GM18517 (cell line): ENCODE measurements around the gene RBMS1.
A peak's percentile ranks its signal among the peaks of the same experiment; 100 is the strongest.
"Not testable (repeated sequence)": the region's sequence is repeated elsewhere in the genome, so short reads cannot be mapped to it uniquely, and the experiment has no call there.

ENCODE experiments used
- ATAC-seq: cut with Tn5 transposase; IDR thresholded peaks from one replicate; pipeline ENCODE4 v1.9.1; 2021; ENCODE audit warnings: mild to moderate bottlenecking, moderate library complexity; ENCODE audit not compliant: unreplicated experiment

The RBMS1 gene

DNA sequence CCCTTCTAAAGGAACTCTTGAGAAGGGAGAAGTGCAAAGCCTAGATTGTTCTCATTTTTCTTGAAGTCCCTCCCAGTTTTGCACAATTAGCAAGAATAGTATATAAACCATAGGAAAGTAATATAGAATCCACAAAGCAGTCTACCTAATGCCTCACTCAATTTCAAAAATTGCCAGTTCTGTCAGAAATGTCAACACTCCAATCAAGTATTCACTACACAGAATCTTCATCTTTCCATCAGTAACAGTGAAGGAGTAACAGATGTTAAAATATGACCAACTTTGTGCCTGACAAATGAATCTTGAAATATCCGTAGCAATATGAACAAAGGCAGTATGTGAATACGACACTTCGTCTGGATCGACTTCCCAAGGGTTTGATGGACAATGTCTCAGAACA, 56.3 kb downstream of the RBMS1 start:
- ATAC-seq: no peak

- ATAC-seq: no peak
Observed at GRCh38 chr2:160434254-160434948, 59.2 kb downstream of the RBMS1 start.

DNA sequence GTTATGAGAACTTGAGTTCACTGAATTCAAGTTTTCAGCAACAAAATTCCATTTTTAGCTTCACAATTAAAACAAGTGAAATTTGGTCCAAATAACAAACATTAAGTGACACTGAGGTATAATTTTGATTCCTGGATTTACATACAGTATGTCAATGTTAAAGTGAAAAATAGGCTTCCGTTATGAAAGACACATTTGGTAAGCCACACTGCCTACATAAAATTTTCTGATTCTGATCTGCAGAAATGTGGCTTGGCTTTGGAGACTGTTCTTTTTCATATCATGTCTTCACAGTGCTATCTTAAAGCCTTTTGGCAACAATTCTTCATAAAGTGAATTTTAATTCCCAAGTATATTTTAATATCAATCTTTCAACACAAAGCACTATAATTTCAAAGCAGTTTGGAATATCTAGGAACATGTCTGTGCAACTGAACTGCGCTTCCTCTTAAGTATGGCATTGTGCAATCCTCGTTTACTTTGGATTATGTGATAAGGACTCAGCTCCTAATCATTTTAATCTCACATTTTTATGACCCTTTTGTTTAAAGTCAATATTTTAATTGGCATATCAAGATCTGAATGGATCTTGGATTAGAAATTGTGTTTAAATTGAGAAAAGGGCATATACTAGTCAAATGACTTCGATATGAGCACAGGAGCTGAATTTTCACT, 60.0 kb downstream of the RBMS1 start:
- no peak for ATAC-seq

- no peak for ATAC-seq
Observed at GRCh38 chr2:160432633-160433032, 61.0 kb downstream of the RBMS1 start.

DNA sequence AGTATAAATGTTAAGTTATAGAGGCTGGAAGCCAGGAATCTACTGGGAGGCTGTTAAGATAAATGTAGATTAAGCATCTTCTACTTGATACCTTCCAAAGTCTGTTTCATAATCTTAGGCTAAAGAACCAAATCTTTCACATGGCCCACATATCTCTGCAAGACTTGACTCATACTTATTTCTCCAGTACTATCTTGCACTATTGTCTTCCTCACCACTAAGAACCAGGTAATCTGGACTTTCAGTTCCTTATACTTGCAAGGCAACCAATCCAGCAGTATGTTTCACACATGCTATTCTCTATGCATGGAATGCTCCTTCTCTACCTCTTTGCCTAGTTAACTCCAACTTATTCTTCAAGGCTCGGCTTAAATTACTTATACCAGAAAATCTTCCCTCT, 62.2 kb downstream of the RBMS1 start:
- ATAC-seq: peak; percentile 53

DNA sequence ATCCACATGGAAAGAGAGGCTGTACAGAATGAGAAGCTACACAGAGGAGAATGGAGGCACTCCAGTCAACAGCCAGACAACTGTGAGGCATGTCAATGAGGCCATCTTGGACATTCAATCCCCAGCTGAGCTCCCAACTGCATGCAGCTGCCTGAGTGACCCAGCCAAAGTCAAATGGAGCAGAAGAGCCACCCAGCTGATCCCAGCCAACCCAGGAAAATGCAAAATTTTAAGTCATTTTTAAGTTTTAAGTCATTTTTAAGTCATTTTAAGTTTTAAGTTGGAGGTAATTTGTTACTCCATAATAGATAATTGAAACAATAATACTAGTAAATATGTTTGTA, 63.6 kb downstream of the RBMS1 start:
- ATAC-seq: no peak

DNA sequence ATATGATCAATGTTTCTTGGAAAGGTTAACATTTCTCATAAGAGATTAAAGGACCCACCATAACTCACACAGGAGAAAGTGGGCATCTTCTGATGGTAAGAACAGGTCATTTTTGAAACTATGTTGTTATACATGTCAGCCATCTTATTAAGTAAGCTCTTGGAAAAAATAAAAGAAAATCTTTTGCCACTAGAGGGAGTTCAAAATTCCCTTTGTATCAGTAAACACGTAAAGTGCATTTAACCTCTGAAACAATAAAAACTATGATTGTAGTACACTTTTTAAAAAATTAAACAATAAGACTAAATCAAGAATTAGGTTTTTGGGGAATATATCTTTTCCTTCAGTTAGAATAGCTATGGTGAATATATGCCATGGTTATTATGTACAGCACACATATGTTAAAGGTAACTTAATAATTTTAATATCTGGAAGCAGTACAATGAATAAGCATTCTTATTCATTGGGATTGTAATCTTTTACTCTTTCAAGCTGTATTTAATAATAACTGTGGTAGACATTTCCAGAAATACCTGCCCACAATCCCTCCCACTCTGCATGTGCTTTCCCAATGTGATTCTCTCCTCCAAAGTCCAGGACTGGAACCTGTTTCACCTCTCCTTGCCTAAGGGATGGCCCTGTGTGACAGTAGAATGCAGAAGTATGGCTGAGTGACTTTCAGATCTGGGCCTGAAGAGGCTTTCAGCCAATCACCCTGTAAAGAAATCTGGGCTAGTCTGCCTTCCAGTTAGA, 64.2 kb downstream of the RBMS1 start:
- ATAC-seq: peak; percentile 32

DNA sequence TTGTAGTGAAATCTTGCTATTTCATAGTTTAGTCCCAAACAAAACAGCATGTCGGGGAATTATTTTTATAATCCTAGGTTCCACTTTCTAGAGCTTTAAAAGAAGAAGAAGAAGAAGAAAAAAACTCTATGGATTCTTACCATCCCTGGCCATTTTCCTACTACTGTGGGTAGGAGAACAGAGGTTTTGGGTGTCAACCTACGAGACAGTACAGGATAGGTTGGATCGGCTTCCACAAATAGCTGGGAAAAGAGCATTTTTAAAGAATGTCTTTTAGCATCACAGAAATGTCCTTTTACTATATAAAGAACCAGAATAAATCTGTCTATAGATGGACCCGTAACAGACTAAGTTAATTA, 65.2 kb downstream of the RBMS1 start:
- ATAC-seq: no peak

DNA sequence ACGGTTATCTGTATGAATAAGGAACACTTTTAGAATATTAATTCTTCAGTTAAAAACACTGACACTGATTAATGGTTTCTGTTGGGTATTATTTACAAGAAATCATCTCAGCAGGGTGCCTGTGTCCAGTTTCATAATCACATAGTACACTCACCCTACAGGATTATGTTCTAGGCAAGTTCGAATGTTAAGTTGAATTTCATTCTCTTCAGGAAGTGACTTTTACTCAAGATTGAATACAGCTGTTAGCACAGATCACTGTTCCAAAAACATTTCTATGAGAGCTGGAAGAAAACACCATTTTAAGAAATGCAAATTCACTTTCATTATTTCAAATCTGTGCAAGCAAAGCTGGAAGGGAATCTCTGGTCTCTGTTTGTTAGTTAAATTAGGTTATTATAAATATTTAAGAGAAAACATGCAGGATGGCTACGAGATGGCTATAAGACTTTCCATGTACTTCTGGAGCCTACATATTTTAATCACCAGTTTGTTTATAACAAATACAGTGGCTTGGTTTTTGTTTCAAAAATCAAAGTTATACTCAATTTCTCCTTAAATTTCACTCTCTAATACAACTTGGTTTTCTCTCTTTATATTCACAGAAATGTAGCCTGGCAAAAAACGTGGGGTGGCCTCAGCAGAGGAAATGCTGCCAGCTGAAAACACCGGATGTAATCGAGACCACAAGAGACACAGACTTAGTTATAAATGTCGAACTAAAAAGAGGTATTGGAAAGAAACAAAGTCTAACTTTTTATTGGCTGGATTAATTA, 65.8 kb downstream of the RBMS1 start:
- peak; percentile 65 for ATAC-seq

GRCh38 chr2:160426604-160427003, 67.0 kb downstream of the RBMS1 start:
- no peak for ATAC-seq

DNA sequence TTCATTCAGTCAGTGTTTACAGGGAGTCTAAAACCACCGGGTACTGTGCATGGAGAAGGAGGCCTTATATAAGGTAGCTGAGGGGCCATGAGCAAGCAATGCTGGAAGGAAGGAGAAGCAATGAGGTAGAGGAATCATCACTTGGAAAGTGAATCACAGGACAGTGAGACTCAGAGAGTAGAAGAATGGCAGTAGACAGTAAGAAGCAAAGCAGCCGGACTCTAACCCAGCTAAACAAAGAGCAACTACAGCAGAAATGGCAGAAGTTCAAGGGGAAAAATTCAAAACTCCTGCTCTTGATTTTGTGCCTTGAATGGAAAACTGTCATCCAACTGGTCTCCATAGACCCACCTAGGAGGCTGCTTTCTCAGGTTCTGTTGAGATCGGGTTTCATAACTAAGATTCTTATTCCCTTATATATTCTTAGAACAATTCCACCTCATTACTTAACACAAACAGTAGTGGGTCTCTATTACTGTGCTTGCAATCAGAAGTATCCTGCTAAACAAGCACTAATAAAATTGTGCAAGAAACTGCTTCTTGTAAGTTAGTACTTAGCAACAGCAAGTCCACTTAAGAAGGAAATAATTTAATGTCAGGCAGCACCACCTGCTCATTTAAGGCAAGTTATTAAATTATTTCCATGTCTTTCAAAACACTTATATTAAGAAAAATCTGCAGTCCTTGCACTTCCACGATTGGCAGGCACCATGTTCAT, 68.0 kb downstream of the RBMS1 start:
- ATAC-seq: no peak

DNA sequence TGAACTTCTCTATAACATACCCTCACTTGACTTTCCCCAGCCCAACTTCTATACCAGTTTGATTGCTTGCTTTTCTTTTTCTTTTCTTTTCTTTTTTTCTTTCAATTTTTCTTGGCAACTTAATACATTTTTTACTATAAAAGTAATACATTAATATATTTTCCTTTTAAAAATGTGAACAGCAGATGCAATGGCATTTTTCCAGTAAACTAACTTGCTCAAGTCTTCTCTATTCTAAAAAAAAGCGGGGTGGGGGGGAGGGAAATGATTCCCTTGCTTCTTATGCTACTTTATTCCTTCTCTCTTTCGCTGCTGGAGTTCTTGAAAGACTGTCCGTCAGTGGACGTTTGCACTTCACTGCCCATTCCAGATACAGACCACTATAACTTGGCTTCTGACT, 70.5 kb downstream of the RBMS1 start:
- no peak for ATAC-seq

DNA sequence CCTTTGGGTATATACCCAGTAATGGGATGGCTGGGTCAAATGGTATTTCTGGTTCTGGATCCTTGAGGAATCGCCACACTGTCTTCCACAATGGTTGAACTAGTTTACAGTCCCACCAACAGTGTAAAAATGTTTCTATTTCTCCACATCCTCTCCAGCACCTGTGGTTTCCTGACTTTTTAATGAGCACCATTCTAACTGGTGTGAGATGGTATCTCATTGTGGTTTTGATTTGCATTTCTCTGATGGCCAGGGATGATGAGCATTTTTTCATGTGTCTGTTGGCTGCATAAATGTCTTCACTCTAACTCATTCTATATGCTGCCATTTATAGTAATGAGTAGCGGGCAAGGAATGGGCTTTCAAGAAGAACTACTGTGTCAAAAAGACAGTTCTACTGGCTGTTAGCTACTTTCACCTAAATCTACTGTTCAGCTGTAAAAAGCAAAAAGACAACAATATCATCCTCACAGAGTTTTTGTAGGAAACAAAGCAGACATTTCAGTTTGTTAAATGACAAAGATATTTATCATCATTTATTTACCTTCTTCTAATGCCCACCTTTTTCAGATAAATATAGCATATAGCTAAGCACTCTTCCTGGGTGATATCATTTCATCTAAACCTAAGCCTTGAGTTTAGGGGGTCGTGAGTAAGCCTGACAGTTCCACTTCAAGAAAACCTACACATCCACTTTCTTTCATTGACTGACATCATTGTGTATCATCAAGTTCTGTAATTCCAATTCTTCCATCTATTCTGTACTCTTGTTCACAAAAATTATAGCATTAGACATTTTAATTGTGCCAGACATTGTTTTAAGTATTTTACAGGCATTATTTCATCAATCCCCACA, 71.7 kb downstream of the RBMS1 start:
- not testable (repeated sequence) for ATAC-seq

- no peak for ATAC-seq
Observed at GRCh38 chr2:160420711-160421110, 72.9 kb downstream of the RBMS1 start.

DNA sequence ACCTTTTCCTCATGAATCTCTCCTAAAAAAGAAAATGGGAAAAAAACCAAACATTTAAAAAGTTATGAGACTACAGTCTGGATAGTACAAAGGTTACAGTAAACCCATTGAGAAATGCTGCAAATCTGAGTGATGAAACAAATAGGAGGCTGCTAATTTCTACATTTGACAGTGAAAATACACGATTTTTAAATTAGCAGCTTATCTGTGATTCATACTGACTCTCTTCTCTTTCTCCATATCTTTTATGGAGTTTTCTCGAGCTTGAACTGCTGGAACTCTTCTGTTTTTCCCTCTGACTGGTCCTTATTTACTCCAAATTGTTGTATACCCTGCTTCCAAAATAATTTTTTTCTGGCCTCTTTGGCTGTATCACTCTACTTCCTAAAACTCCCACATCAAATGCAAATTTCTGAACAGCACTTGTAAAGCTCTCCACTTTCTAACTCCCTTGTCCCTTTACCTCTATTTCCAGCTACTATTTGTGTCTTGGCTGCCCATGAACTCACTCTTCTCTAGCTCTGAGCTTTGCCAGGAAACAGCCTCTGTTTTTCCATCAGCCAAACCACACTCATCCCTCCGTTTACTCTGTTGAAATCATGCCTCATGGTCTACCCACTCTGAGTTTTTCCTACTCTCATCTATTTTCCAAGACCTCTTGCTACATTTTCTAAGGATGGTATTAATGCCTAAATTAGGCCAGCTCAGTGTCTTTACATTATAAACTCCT, 73.7 kb downstream of the RBMS1 start:
- no peak for ATAC-seq

GRCh38 chr2:160418853-160419252, 74.8 kb downstream of the RBMS1 start:
- ATAC-seq: no peak

DNA sequence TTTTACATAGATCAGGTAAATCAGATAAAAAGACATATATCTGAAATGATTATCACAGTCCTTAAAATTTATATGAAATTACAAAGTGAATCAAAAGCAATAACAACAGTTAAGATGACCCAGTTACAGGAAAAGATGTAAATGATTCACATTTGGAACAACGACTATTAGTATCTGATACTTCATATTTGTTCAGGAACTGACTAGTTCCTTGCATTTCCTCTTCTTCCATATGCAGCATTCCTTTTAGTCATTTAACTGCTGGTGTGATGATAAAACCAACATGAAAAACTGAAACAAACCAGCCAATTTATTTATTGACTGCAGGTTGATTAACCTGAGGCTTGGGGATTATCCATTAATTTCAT, 75.2 kb downstream of the RBMS1 start:
- ATAC-seq: no peak

DNA sequence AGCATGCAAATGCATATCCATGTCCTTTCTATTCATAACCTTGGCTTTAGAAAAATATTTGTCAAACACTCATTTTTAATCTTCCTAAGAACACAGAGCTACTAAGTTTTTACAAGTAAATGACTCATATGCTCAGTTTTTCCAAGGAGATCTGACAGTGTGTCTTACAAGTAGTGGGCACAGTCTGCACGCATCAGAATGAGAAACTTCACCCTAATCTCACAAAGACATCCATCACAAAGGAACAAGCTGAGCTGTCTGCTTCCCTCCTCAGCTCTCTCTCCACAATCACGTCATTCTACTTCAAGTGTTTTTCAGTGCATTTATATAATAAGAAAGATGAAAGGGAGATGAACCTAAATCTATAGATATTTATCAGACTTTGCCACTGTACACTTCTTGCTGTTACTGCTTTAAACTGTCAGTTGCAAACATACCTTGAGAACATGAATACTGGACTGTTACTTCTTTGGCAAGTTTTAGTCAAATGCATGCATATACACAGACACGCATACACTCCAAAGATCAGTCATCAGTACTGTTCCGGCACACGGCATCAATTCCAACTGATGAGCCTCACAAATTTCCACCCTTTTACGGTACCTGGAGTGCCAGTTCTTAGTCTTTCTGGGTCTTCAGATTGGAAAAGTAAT, 75.7 kb downstream of the RBMS1 start:
- no peak for ATAC-seq

DNA sequence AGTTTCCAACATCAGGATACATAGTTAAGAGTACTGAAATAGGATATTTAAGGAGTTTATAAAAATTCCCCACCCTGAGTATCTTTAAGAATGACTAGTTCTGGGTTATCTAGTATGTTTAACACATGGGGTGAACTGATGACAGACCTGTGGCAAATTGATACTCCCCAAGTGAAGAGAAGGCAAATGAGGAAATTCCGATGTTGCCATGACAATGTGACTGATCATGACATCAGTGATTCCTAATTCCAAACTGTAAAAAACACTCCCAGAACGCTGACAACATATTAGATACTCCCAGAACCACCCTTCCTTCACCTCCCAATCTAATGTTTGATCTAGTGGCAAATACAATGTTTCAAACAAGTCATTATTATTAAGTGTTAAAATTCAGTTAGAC, 77.6 kb downstream of the RBMS1 start:
- ATAC-seq: no peak
